ENCODE measurements around the gene ARID1B.

DNA sequence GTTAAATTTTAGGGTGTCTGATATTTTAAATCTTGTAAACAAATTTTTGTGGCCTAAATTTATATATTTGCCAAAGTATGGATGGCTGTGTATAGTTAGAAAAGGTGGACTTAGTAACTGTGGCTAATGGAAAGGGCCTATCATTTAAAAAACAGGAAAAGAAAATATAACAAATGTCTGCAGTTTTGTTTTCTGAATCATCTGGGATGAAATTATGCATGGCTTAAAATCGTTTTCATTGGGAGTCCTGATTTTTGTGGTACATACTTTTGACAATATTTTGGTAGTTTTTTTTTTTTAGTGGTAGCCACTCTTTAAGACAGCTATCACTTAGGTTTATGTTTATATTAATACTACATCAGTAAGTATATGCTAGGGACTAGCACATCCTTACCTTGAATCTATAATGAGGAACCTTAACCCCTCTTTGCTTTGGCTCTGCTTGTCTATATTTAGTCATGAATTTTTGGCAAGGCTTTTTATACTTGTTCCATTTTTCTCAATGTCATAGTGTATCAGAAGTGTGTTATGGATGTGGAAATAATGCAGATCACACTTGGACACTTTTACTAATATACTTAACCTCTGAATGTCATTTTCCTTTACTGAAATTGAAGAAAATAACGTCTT lies 5.6 kb downstream of the ARID1B start:
- TF ChIP-seq, protein P1, sequence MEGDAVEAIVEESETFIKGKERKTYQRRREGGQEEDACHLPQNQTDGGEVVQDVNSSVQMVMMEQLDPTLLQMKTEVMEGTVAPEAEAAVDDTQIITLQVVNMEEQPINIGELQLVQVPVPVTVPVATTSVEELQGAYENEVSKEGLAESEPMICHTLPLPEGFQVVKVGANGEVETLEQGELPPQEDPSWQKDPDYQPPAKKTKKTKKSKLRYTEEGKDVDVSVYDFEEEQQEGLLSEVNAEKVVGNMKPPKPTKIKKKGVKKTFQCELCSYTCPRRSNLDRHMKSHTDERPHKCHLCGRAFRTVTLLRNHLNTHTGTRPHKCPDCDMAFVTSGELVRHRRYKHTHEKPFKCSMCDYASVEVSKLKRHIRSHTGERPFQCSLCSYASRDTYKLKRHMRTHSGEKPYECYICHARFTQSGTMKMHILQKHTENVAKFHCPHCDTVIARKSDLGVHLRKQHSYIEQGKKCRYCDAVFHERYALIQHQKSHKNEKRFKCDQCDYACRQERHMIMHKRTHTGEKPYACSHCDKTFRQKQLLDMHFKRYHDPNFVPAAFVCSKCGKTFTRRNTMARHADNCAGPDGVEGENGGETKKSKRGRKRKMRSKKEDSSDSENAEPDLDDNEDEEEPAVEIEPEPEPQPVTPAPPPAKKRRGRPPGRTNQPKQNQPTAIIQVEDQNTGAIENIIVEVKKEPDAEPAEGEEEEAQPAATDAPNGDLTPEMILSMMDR (conservative IDR thresholded peaks at IDR 0.05): no peak
- TF ChIP-seq EZH2 (IDR thresholded peaks at IDR 0.05; ENCODE audit: low read depth): no peak

All from PC-9 (cell line).